Muscle layer of duodenum (tissue), 2 donors: ENCODE data around the gene ZNF670.
"Not testable (repeated sequence)": the region's sequence is repeated elsewhere in the genome, so short reads cannot be mapped to it uniquely, and the experiment has no call there.

Experiments used
- H3K27ac ChIP-seq: one replicate; pipeline ENCODE4 v1.7.0; 2013; ENCODE audit warnings: mild to moderate bottlenecking, low read length
- H3K27me3 ChIP-seq: one replicate; pipeline ENCODE4 v1.7.0; 2013; ENCODE audit warnings: low read depth, mild to moderate bottlenecking, control low read depth, low read length
- H3K36me3 ChIP-seq, 2 donors: one replicate each; pipeline ENCODE4 v1.7.0; 2013; ENCODE audit warnings: low read length in 2 of 2, control low read depth in 1 of 2, mild to moderate bottlenecking in 1 of 2; ENCODE audit not compliant: insufficient read depth in 2 of 2, control insufficient read depth in 1 of 2
- H3K4me1 ChIP-seq, 2 donors: one replicate each; pipeline ENCODE4 v1.7.0; 2013; ENCODE audit warnings: low read length in 2 of 2, mild to moderate bottlenecking in 2 of 2, control low read depth in 1 of 2, moderate library complexity in 1 of 2; ENCODE audit not compliant: insufficient read depth in 2 of 2, control insufficient read depth in 1 of 2
- H3K4me3 ChIP-seq, 2 donors: one replicate each; pipeline ENCODE4 v1.7.0; 2013; ENCODE audit warnings: low read length in 2 of 2, low read depth in 1 of 2, mild to moderate bottlenecking in 1 of 2
- H3K9me3 ChIP-seq, 2 donors: one replicate each; pipeline ENCODE4 v1.7.0; 2013; ENCODE audit warnings: low read length in 2 of 2, control low read depth in 1 of 2, mild to moderate bottlenecking in 1 of 2; ENCODE audit not compliant: control insufficient read depth in 1 of 2
- donor health status: healthy.

The ZNF670 gene

DNA sequence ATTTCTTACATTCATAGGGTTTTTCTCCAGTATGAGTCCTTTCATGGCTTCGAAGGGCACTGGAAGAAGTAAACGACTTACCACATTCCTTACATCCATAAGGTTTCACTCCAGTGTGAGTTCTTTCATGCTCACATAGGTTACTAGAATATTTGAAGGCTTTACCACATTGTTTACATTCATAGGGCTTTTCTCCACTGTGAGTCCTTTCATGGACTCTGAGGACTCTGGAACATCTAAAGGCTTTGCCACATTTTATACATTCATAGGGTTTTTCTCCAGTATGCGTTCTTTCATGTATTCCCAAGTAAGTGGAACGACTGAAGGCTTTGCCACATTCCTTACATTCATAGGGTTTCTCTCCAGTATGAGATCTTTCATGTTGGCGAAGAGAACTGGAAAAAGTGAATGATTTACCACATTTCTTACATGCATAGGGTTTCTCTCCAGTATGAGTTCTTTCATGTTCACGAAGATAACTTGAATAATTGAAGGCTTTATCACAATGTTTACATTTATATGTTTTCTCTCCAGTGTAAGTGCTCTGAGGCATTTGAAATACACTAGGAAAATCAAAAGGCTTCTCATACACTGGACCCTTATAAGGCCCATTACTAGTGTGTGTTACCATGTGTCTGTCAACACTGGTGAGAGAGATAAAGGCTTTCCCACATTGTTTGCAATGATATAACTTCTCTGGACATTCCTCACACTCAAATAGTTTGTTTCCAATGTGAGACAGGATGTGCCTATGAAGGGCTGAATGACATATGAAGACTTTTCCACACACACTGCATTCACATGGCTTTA, 40.9 kb downstream of the ZNF670 start:
- H3K36me3 ChIP-seq, result peaks cover 18 to 63% of the 10 kb centered on the region in 2 donors
- H3K4me3 ChIP-seq, result peak overlapping the region; percentile 9 to 39

DNA sequence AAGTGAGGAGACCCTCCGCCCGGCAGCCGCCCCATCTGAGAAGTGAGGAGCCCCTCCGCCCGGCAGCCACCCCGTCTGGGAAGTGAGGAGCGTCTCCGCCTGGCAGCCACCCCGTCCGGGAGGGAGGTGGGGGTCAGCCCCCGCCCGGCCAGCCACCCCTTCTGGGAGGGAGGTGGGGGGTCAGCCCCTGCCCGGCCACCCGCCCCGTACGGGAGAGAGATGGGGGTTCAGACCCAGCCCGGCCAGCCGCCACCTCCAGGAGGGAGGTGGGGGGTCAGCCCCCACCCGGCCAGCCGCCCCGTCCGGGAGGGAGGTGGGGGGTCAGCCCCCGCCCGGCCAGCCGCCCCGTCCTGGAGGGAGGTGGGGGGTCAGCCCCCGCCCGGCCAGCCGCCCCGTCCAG, 46.3 kb downstream of the ZNF670 start:
- not testable (repeated sequence) for H3K4me3 ChIP-seq, H3K27me3 ChIP-seq, H3K4me1 ChIP-seq, H3K27ac ChIP-seq
- peaks cover 10 to 38% of the 10 kb centered on the region in 2 donors for H3K36me3 ChIP-seq
- peaks cover 26 to 50% of the 10 kb centered on the region in 2 donors for H3K9me3 ChIP-seq

More for the DNA sequence above, 40.9 kb downstream of the ZNF670 start:
- peaks cover 37 to 42% of the 10 kb centered on the region in 2 donors for H3K9me3 ChIP-seq
- no peaks in the 10 kb centered on the region for H3K4me1 ChIP-seq
- H3K27ac ChIP-seq, result no peak overlapping the region
- H3K27me3 ChIP-seq, result no peaks in the 10 kb centered on the region
